Measurements from ENCODE around the gene CYP2W1. TPM values are rescaled to one million over a fixed set of nuclear protein-coding genes. Genes with fewer than 3 reads are reported as not detected.

The CYP2W1 gene
- total and polyA plus RNA-seq, 2 donors (not counting 3 experiments of a cell fraction or from before 2014, with no cell fraction given): not detected

DNA sequence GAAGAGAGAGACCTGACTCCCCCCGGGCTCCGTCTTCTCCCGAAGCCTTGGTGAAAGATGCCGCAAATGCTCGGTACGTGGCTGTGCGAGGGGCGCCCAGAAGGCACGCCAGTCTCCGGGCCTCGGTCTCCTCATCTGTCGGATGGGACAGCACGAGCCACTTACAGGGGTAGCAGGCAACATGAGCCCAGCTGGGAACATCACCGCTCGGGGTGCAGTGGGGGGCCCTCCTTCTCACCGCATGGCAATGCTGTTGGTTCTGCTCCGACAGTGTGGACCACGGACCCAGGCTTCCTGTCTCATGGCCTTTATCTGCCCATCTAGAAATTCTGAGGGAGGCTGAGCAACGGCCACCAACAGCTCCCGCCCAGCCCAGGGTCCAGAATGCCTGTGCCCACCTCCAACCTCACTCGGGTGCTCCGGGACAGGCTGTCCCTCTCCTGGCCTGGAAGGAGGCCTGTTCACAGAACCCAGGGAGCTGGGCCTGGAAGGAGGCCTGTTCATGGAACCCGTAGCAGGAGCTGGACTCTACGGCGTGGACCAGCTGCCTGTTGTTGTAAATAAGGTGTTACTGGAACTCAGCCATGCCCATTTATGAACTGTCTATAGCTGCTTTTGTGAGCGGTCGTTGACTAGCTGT, 44.3 kb upstream of the CYP2W1 start:
- intact Hi-C loops (cut with micrococcal nuclease): no loop called here
- ChIA-PET POLR2A (no interaction called here), CTCF (no interaction called here)
- no TSS peak for BruUV-seq (replicated peaks)
- no peak overlapping the region for H3K27ac ChIP-seq (ENCODE audit: insufficient read depth, low read depth, low read length)
- H3K9me1 ChIP-seq (replicated peaks; ENCODE audit: control insufficient read depth, extremely low read depth, insufficient read depth, low read length): no peaks in the 10 kb centered on the region
- TF ChIP-seq GATA2 (IDR thresholded peaks at IDR 0.05; ENCODE audit: insufficient read depth, insufficient read length, low read depth, low read length) (no peak), POLR2AphosphoS5 (IDR thresholded peaks at IDR 0.05; ENCODE audit: insufficient read depth, low read depth, low read length) (no peak), JUN (IDR thresholded peaks at IDR 0.05; ENCODE audit: borderline replicate concordance, insufficient read depth, insufficient read length, low read depth) (no peak), EZH2 (IDR thresholded peaks at IDR 0.05; ENCODE audit: borderline replicate concordance, low read depth, low read length, severe bottlenecking) (no peak), POLR2A (IDR thresholded peaks at IDR 0.05; ENCODE audit: low read depth, low read length) (no peak), MYC (IDR thresholded peaks at IDR 0.05; ENCODE audit: low read depth, low read length) (no peak), FOS (IDR thresholded peaks at IDR 0.05; ENCODE audit: borderline replicate concordance, insufficient read depth, low read length) (no peak)
- TF ChIP-seq, protein P1, sequence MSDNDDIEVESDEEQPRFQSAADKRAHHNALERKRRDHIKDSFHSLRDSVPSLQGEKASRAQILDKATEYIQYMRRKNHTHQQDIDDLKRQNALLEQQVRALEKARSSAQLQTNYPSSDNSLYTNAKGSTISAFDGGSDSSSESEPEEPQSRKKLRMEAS (IDR thresholded peaks at IDR 0.05; ENCODE audit: insufficient read depth, insufficient read length): no peak
- TF ChIP-seq, protein P2, sequence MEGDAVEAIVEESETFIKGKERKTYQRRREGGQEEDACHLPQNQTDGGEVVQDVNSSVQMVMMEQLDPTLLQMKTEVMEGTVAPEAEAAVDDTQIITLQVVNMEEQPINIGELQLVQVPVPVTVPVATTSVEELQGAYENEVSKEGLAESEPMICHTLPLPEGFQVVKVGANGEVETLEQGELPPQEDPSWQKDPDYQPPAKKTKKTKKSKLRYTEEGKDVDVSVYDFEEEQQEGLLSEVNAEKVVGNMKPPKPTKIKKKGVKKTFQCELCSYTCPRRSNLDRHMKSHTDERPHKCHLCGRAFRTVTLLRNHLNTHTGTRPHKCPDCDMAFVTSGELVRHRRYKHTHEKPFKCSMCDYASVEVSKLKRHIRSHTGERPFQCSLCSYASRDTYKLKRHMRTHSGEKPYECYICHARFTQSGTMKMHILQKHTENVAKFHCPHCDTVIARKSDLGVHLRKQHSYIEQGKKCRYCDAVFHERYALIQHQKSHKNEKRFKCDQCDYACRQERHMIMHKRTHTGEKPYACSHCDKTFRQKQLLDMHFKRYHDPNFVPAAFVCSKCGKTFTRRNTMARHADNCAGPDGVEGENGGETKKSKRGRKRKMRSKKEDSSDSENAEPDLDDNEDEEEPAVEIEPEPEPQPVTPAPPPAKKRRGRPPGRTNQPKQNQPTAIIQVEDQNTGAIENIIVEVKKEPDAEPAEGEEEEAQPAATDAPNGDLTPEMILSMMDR (IDR thresholded peaks at IDR 0.05; ENCODE audit: extremely low read depth in 1 of 2, insufficient read depth in 1 of 2, low read depth in 1 of 2, low read length in 2 of 2): no peak
- H3K79me2 ChIP-seq (ENCODE audit: control insufficient read depth, insufficient read depth, low read length): no peaks in the 10 kb centered on the region
- H3K9ac ChIP-seq (replicated peaks; ENCODE audit: extremely low read depth, insufficient read depth, low read length): no peak overlapping the region
- no peak overlapping the region for H3K4me2 ChIP-seq (ENCODE audit: insufficient read depth, low read length)
- no peak for DNase-seq (ENCODE audit: low read depth, low spot score)
- no peaks in the 10 kb centered on the region for H3K4me1 ChIP-seq (ENCODE audit: control insufficient read depth, extremely low read depth, insufficient read depth, low read length)
- dilution Hi-C loops (cut with MboI; ENCODE audit: extremely low pct_ligation_motif_present, low sequenced_read_pairs): no loop called here
- H3K4me3 ChIP-seq (replicated peaks in 1 of 3; ENCODE audit: insufficient read depth in 1 of 3, low read depth in 1 of 3, low read length in 3 of 3): no peak overlapping the region
- FAIRE-seq: no peak
- H3K27me3 ChIP-seq (ENCODE audit: control insufficient read depth in 2 of 2, insufficient read depth in 2 of 2, low read length in 2 of 2): peaks cover 0 to 13% of the 10 kb centered on the region in 2 experiments
- no peaks in the 10 kb centered on the region for H3K36me3 ChIP-seq (ENCODE audit: control insufficient read depth in 2 of 2, extremely low read depth in 1 of 2, insufficient read depth in 2 of 2, low read length in 2 of 2)
- H3K9me3 ChIP-seq (replicated peaks; ENCODE audit: control insufficient read depth, insufficient read depth, low read length): no peaks in the 10 kb centered on the region
- H2AFZ ChIP-seq (ENCODE audit: low read depth, low read length): no peak overlapping the region
- H4K20me1 ChIP-seq (replicated peaks; ENCODE audit: control insufficient read depth, extremely low read depth, insufficient read depth, low read length): no peaks in the 10 kb centered on the region

Measured in endothelial cell of umbilical vein (primary cell).